Myocyte (in vitro differentiated cells): ENCODE measurements around the gene HBS1L. TPM values are rescaled to one million over a fixed set of nuclear protein-coding genes. Genes with fewer than 3 reads are reported as not detected.
A peak's percentile ranks its signal among the peaks of the same experiment; 100 is the strongest.

Experiments used
- DNase-seq: peaks from one replicate; pipeline ENCODE4 v3.0.0-alpha.2; 2012; ENCODE audit warnings: low read depth
- microRNA-seq: library from miRNA; unstranded; fragments of <30 nt; microRNA quantifications from one replicate; pipeline ENCODE4, GENCODE V29; 2016
- total RNA-seq: library from RNA; depleted of rRNA; stranded (reverse); fragments of >200 nt; gene quantifications from 2 replicates; pipeline ENCODE4 v1.2.3, GENCODE V29; 2014

Gene HBS1L
- total RNA-seq, 1 donor from 2014 or later: 164 TPM

- DNase-seq: no peak
Measured at GRCh38 chr6:134921276-134921675, 133.3 kb downstream of the HBS1L start.

- no peak for DNase-seq
Measured at GRCh38 chr6:134920422-134920821, 134.2 kb downstream of the HBS1L start.

GRCh38 chr6:134918418-134918961 lies 136.1 kb downstream of the HBS1L start:
- DNase-seq: no peak

- DNase-seq: peak; percentile 77
Measured at GRCh38 chr6:134911547-134911946, 143.1 kb downstream of the HBS1L start.

GRCh38 chr6:134910593-134910935 lies 144.1 kb downstream of the HBS1L start:
- no peak for DNase-seq

Small RNAs within 50 kb of the gene (microRNA-seq; reads per million reads assigned to microRNA genes)
- gene MIR3662: not detected

Other genes with a start within 250 kb of the HBS1L start
- 2.1 TPM in 1 of 2 replicates, not detected in the other for gene ALDH8A1, start 104.7 kb downstream of the HBS1L start, total RNA-seq
- 0.21 TPM in 1 of 2 replicates, not detected in the other for gene MYB, start 126.5 kb upstream of the HBS1L start, total RNA-seq